IPS DF 6.9 (cell line): ENCODE data around the gene CHRD.

ENCODE experiments used
- DNase-seq: peaks from one replicate; pipeline ENCODE4 v3.0.0-alpha.2; 2013; ENCODE audit warnings: low read depth, low spot score
- H3K27ac ChIP-seq: one replicate; pipeline ENCODE4 v1.5.1; 2013; ENCODE audit warnings: low read length, control low read depth
- H3K27me3 ChIP-seq: 2 replicates; pipeline ENCODE4 v1.6.1; 2013; ENCODE audit warnings: mild to moderate bottlenecking, low read length; ENCODE audit not compliant: control insufficient read depth, insufficient read depth
- H3K36me3 ChIP-seq: 2 replicates; pipeline ENCODE4 v1.6.1; 2013; ENCODE audit warnings: low read length; ENCODE audit not compliant: control insufficient read depth, insufficient read depth
- H3K4me1 ChIP-seq: 2 replicates; pipeline ENCODE4 v1.6.1; 2013; ENCODE audit warnings: low read length; ENCODE audit not compliant: control insufficient read depth, insufficient read depth
- H3K4me3 ChIP-seq: 2 replicates; pipeline ENCODE4 v1.5.1; 2013; ENCODE audit warnings: mild to moderate bottlenecking, low read length
- H3K9me3 ChIP-seq: 2 replicates; pipeline ENCODE4 v1.6.1; 2013; ENCODE audit warnings: low read length, inconsistent platforms; ENCODE audit not compliant: control insufficient read depth, insufficient read depth
- WGBS: extraction: QIAGEN DNeasy Blood & Tissue Kit; methylation state at CpG from one replicate; pipeline ENCODE4 v1.1.7; 2013; ENCODE audit warnings: mixed read lengths, missing lambda C conversion rate; ENCODE audit not compliant: insufficient read length, insufficient coverage; 5-methylcytosine and 5-hydroxymethylcytosine counted together

Gene CHRD

GRCh38 chr3:184384342-184384741, 4.5 kb downstream of the CHRD start:
- Histone ChIP-seq H3K9me3 (no peaks in the 10 kb centered on the region), H3K4me1 (no peaks in the 10 kb centered on the region; the same call in 1 of the 2 replicates), H3K27ac (no peak overlapping the region), H3K36me3 (no peaks in the 10 kb centered on the region), H3K4me3 (no peak overlapping the region), H3K27me3 (peaks cover 22% of the 10 kb centered on the region)
- WGBS, result no CpG with 5 or more reads among the region's 9 CpGs
- no peak for DNase-seq

- Histone ChIP-seq H3K27me3 (peaks cover 20% of the 10 kb centered on the region), H3K4me1 (no peaks in the 10 kb centered on the region; the same call in 1 of the 2 replicates), H3K36me3 (no peaks in the 10 kb centered on the region), H3K9me3 (no peaks in the 10 kb centered on the region), H3K27ac (no peak overlapping the region), H3K4me3 (no peak overlapping the region)
- DNase-seq, result no peak
- no CpG with 5 or more reads among the region's 8 CpGs for WGBS
Observed at GRCh38 chr3:184384856-184385422, 5.1 kb downstream of the CHRD start.

- no CpG with 5 or more reads among the region's 37 CpGs for WGBS
- no peak overlapping the region for H3K4me3 ChIP-seq
- no peaks in the 10 kb centered on the region; the same call in 1 of the 2 replicates for H3K4me1 ChIP-seq
- H3K27ac ChIP-seq, result no peak overlapping the region
- H3K27me3 ChIP-seq, result peaks cover 12% of the 10 kb centered on the region
- H3K9me3 ChIP-seq, result no peaks in the 10 kb centered on the region
- no peaks in the 10 kb centered on the region for H3K36me3 ChIP-seq
- no peak for DNase-seq
Observed at GRCh38 chr3:184386047-184386806, 6.4 kb downstream of the CHRD start.

GRCh38 chr3:184387174-184387714, 7.4 kb downstream of the CHRD start:
- Histone ChIP-seq H3K36me3 (no peaks in the 10 kb centered on the region), H3K4me1 (no peaks in the 10 kb centered on the region), H3K4me3 (no peak overlapping the region), H3K27ac (no peak overlapping the region), H3K9me3 (no peaks in the 10 kb centered on the region), H3K27me3 (peaks cover 2% of the 10 kb centered on the region; the same call in 1 of the 2 replicates)
- WGBS, result no CpG with 5 or more reads among the region's 12 CpGs
- DNase-seq, result no peak

- Histone ChIP-seq H3K4me3 (no peak overlapping the region), H3K27ac (no peak overlapping the region), H3K27me3 (no peaks in the 10 kb centered on the region), H3K4me1 (no peaks in the 10 kb centered on the region), H3K9me3 (no peaks in the 10 kb centered on the region), H3K36me3 (no peaks in the 10 kb centered on the region)
- DNase-seq, result no peak
- no CpG with 5 or more reads among the region's 8 CpGs for whole genome bisulfite sequencing
Observed at GRCh38 chr3:184388164-184388935, 8.5 kb downstream of the CHRD start.

- no peaks in the 10 kb centered on the region for H3K9me3 ChIP-seq
- no peak overlapping the region for H3K4me3 ChIP-seq
- H3K36me3 ChIP-seq, result no peaks in the 10 kb centered on the region
- H3K27me3 ChIP-seq, result no peaks in the 10 kb centered on the region
- no peak for DNase-seq
- no peaks in the 10 kb centered on the region for H3K4me1 ChIP-seq
- no CpG with 5 or more reads among the region's 8 CpGs for WGBS
- no peak overlapping the region for H3K27ac ChIP-seq
Observed at GRCh38 chr3:184388936-184389230, 9.0 kb downstream of the CHRD start.

- H3K27ac ChIP-seq, result no peak overlapping the region
- no peak for DNase-seq
- H3K4me1 ChIP-seq, result no peaks in the 10 kb centered on the region
- WGBS, result no CpG with 5 or more reads among the region's 5 CpGs
- H3K36me3 ChIP-seq, result no peaks in the 10 kb centered on the region
- H3K4me3 ChIP-seq, result no peak overlapping the region
- H3K27me3 ChIP-seq, result no peaks in the 10 kb centered on the region
- no peaks in the 10 kb centered on the region for H3K9me3 ChIP-seq
Observed at GRCh38 chr3:184389384-184389783, 9.5 kb downstream of the CHRD start.

- no peak for DNase-seq
- H3K27me3 ChIP-seq, result no peaks in the 10 kb centered on the region
- WGBS, result no CpG with 5 or more reads among the region's 5 CpGs
Observed at GRCh38 chr3:184389935-184390528, 10.2 kb downstream of the CHRD start.

GRCh38 chr3:184391266-184391665, 11.4 kb downstream of the CHRD start:
- Histone ChIP-seq H3K36me3 (no peaks in the 10 kb centered on the region), H3K9me3 (no peaks in the 10 kb centered on the region), H3K27me3 (no peaks in the 10 kb centered on the region), H3K4me3 (no peak overlapping the region), H3K4me1 (no peaks in the 10 kb centered on the region), H3K27ac (no peak overlapping the region)
- no CpG with 5 or more reads among the region's 3 CpGs for WGBS
- DNase-seq, result no peak

More at GRCh38 chr3:184389935-184390528, 10.2 kb downstream of the CHRD start:
- H3K27ac ChIP-seq, result no peak overlapping the region
- H3K4me1 ChIP-seq, result no peaks in the 10 kb centered on the region
- no peak overlapping the region for H3K4me3 ChIP-seq
- H3K36me3 ChIP-seq, result no peaks in the 10 kb centered on the region
- no peaks in the 10 kb centered on the region for H3K9me3 ChIP-seq

GRCh38 chr3:184395320-184395660, 15.4 kb downstream of the CHRD start:
- no peak for DNase-seq
- no peaks in the 10 kb centered on the region for H3K36me3 ChIP-seq
- H3K9me3 ChIP-seq, result no peaks in the 10 kb centered on the region
- H3K4me3 ChIP-seq, result no peak overlapping the region
- H3K27me3 ChIP-seq, result no peaks in the 10 kb centered on the region
- H3K4me1 ChIP-seq, result peaks cover 1% of the 10 kb centered on the region; the same call in 1 of the 2 replicates
- WGBS, result no CpG with 5 or more reads among the region's 5 CpGs
- no peak overlapping the region for H3K27ac ChIP-seq
